GM12878 (cell line): ENCODE results near the gene CCDC88C. TPM values are rescaled to one million over a fixed set of nuclear protein-coding genes. Genes with fewer than 3 reads are reported as not detected.

Experiments used
- ATAC-seq: fragments of 200-7000 bp; cut with Tn5 transposase; 3 replicates; pipeline ENCODE4 v1.9.1; 2020; ENCODE audit warnings: mild to moderate bottlenecking, moderate library complexity
- BruUV-seq: library from RNA; stranded (reverse); fragments of 400-500 nt; replicated peaks from 2 replicates; lab custom pipeline; 2021; lab: Mats Ljungman, UMichigan
- CTCF ChIA-PET: fragments of 300-600 bp; sonication (Branson Sonifier 250); formaldehyde crosslinking; extraction: SDS; loops from one replicate; lab custom pipeline; 2021; ENCODE audit warnings: inconsistent platforms; lab: Yijun Ruan, JAX
- POLR2A ChIA-PET: fragments of 350-600 bp; formaldehyde crosslinking; extraction: SDS; loops from one replicate; lab custom pipeline; 2021; ENCODE audit warnings: inconsistent platforms; lab: Charles Lee
- RAD21 ChIA-PET: fragments of 300-600 bp; sonication (Branson Sonifier 250); formaldehyde crosslinking; loops from one replicate; lab custom pipeline; 2023; ENCODE audit warnings: antibody characterized with exemption; ENCODE audit not compliant: unreplicated experiment; lab: Charles Lee
- SMC1A ChIA-PET: fragments of 300-600 bp; sonication (Branson Sonifier 250); formaldehyde crosslinking; loops from one replicate; lab custom pipeline; 2023; ENCODE audit not compliant: unreplicated experiment, uncharacterized antibody; lab: Charles Lee
- DNase-seq: peaks from one replicate; pipeline ENCODE4 v3.0.0-alpha.2; 2011; ENCODE audit warnings: low read depth, low spot score
- FAIRE-seq: peaks from 3 replicates; lab custom pipeline; 2011; peaks lifted over from hg19 to GRCh38; lab: Jason Lieb, UNC
- H2AFZ ChIP-seq: 2 replicates; pipeline ENCODE4 v1.6.0; 2011; ENCODE audit warnings: low read depth, low read length, control low read depth; ENCODE audit not compliant: control insufficient read depth
- H3K27ac ChIP-seq: 2 replicates; pipeline ENCODE4 v1.5.1; 2011; ENCODE audit warnings: control low read depth; ENCODE audit not compliant: control insufficient read depth, insufficient read depth
- H3K27me3 ChIP-seq, 2 experiments: replicated peaks in 1 of 2; 2 replicates each; pipeline versions ENCODE4 v1.6.0 to v1.6.1; 2011; ENCODE audit warnings: low read length in 1 of 2; ENCODE audit not compliant: control insufficient read depth in 2 of 2, insufficient read depth in 2 of 2
- H3K36me3 ChIP-seq, 2 experiments: 2 replicates each; pipeline ENCODE4 v1.5.1; 2011; ENCODE audit warnings: low read length in 1 of 2; ENCODE audit not compliant: control insufficient read depth in 2 of 2, insufficient read depth in 2 of 2
- H3K4me1 ChIP-seq: 2 replicates; pipeline ENCODE4 v1.6.1; 2011; ENCODE audit warnings: mild to moderate bottlenecking, low read length, moderate library complexity, mixed read lengths; ENCODE audit not compliant: control insufficient read depth, insufficient read depth
- H3K4me2 ChIP-seq: 2 replicates; pipeline ENCODE4 v1.6.0; 2011; ENCODE audit warnings: control low read depth; ENCODE audit not compliant: control insufficient read depth, insufficient read depth
- H3K4me3 ChIP-seq: fragments of 200-600 bp; sonication (generic); 2 replicates; pipeline ENCODE4 v1.5.1; 2016
- H3K79me2 ChIP-seq: 2 replicates; pipeline ENCODE4 v1.6.0; 2011; ENCODE audit warnings: low read length; ENCODE audit not compliant: control insufficient read depth, insufficient read depth
- H3K9ac ChIP-seq: 2 replicates; pipeline ENCODE4 v1.8.0; 2011; ENCODE audit warnings: low read length, control low read depth, mixed read lengths; ENCODE audit not compliant: control insufficient read depth, insufficient read depth
- H3K9me3 ChIP-seq: replicated peaks from 3 replicates; pipeline ENCODE4 v1.5.1; 2011; ENCODE audit warnings: mild to moderate bottlenecking, low read length; ENCODE audit not compliant: control insufficient read depth, insufficient read depth
- H4K20me1 ChIP-seq: 2 replicates; pipeline ENCODE4 v1.6.0; 2011; ENCODE audit not compliant: control insufficient read depth, insufficient read depth
- BRCA1 ChIP-seq: IDR thresholded peaks from 2 replicates; pipeline ENCODE4 v1.6.1; 2011; ENCODE audit warnings: low read depth, low read length, improper control_type of control experiment
- CREB1 ChIP-seq: IDR thresholded peaks from 2 replicates; pipeline ENCODE4 v1.6.1; 2012; ENCODE audit warnings: low read depth, mild to moderate bottlenecking, inconsistent platforms
- EP300 ChIP-seq, 2 experiments: fragments of 150-350 bp in 1 of 2; IDR thresholded peaks; 2 replicates each; pipeline ENCODE4 v1.6.1; 2011 to 2012; ENCODE audit warnings: low read depth in 2 of 2, low read length in 2 of 2, borderline replicate concordance in 1 of 2, improper control_type of control experiment in 1 of 2, inconsistent platforms in 1 of 2; ENCODE audit not compliant: control insufficient read depth in 1 of 2
- ETV6 ChIP-seq, 2 experiments: fragments of 450-650 bp in 1 of 2; IDR thresholded peaks in 1 of 2; conservative IDR thresholded peaks in 1 of 2; 2 replicates each; pipeline ENCODE4 v1.6.1; 2014; ENCODE audit warnings: antibody characterized with exemption in 1 of 2, borderline replicate concordance in 1 of 2, low read depth in 1 of 2, mild to moderate bottlenecking in 1 of 2, moderate library complexity in 1 of 2
- FOS ChIP-seq: IDR thresholded peaks from 3 replicates; pipeline ENCODE4 v1.6.1; 2011; ENCODE audit warnings: borderline replicate concordance; ENCODE audit not compliant: insufficient read length; ENCODE audit errors: extremely low read depth
- MXI1 ChIP-seq: fragments of 150-350 bp; IDR thresholded peaks from 2 replicates; pipeline ENCODE4 v1.6.1; 2011; ENCODE audit warnings: low read depth, mild to moderate bottlenecking, inconsistent platforms, low read length, improper control_type of control experiment
- POLR2A ChIP-seq: IDR thresholded peaks from 2 replicates; pipeline ENCODE4 v1.6.1; 2011; ENCODE audit warnings: low read depth, mild to moderate bottlenecking, low read length
- POLR2AphosphoS5 ChIP-seq: IDR thresholded peaks from 2 replicates; pipeline ENCODE4 v1.6.1; 2011; ENCODE audit warnings: mild to moderate bottlenecking, low read length, inconsistent platforms
- SMC3 ChIP-seq: IDR thresholded peaks from 2 replicates; pipeline ENCODE4 v1.6.1; 2011; ENCODE audit warnings: low read length, improper control_type of control experiment, borderline replicate concordance
- SREBF1 ChIP-seq: IDR thresholded peaks from 2 replicates; pipeline ENCODE4 v1.6.1; 2012; ENCODE audit warnings: mild to moderate bottlenecking, low read length
- WGBS: methylation state at CpG from one replicate; pipeline ENCODE4 v1.1.6; 2016; ENCODE audit warnings: low lambda C conversion rate; ENCODE audit not compliant: insufficient replicate concordance, insufficient coverage; ENCODE audit errors: missing lambda C conversion rate; 5-methylcytosine and 5-hydroxymethylcytosine counted together
- in situ Hi-C: fragments of 300-500 bp; cut with MboI; formaldehyde crosslinking; loops from 9 replicates; pipeline ENCODE4 v1.14.3; 2018; ENCODE audit warnings: mixed read lengths
- intact Hi-C: fragments of 100-400 bp; cut with micrococcal nuclease; formaldehyde crosslinking; loops from one replicate; pipeline ENCODE4 v1.14.2; 2022; ENCODE audit not compliant: unreplicated experiment
- polyA plus RNA-seq, 11 experiments: library from polyadenylated mRNA; depleted of rRNA in 4 of 11; unstranded in 6 of 11; stranded (reverse) in 5 of 11; fragments of >200 nt; fragmentation: Nextera tagmentation in 4 of 11; fragmentation: Illumina TruSeq in 1 of 11; extraction: Ambion mirVana in 4 of 11; extraction: Trizol in 1 of 11; gene quantifications; 1 replicate in 1 of 11; 2 replicates in 10 of 11; pipeline versions ENCODE4 v1.2.1 to v1.2.3, GENCODE V29; 2011 to 2016; ENCODE audit warnings: inconsistent platforms in 2 of 11, missing spikeins in 2 of 11, low read depth in 1 of 11
- total RNA-seq, 4 experiments: library from RNA; depleted of rRNA in 3 of 4; stranded (reverse); fragments of >200 nt in 3 of 4; fragmentation: Illumina TruSeq in 1 of 4; extraction: Trizol in 1 of 4; gene quantifications; 2 replicates each; pipeline versions ENCODE4 v1.2.1 to v1.2.3, GENCODE V29; 2013 to 2021

CCDC88C gene
- total and polyA plus RNA-seq, 10 of the 15 experiments (the other 5 are each of a cell fraction or from before 2014, with no cell fraction given) = 4.0 to 79.6 (median 36.6) TPM

- SMC1A ChIA-PET = interaction anchor here (1.1 kb wide), 1 partner anchor 38 kb away, joined by 3 read pairs; no protein-coding TSS in a partner anchor
- intact Hi-C loops = no loop called here
- CTCF ChIA-PET = interaction anchor here (1.0 to 2.3 kb wide), 2 partner anchors 44 to 117 kb away, joined by 3 to 7 read pairs; no protein-coding TSS in a partner anchor
- FAIRE-seq = no peak
- TF ChIP-seq EP300 (IDR thresholded peaks at IDR 0.05; ENCODE audit: borderline replicate concordance in 1 of 2, control insufficient read depth in 1 of 2, low read depth in 2 of 2, low read length in 2 of 2) (no peak), BRCA1 (no peak), SMC3 (no peak), MXI1 (no peak), SREBF1 (no peak), FOS (no peak), CREB1 (no peak)
- in situ Hi-C loops = no loop called here
- RAD21 ChIA-PET = no interaction called here
- no peak overlapping the region for H3K4me2 ChIP-seq
- peaks cover 42 to 58% of the 10 kb centered on the region in 2 experiments for H3K36me3 ChIP-seq
- H3K9me3 ChIP-seq = no peaks in the 10 kb centered on the region
- no peak for DNase-seq
- no peak overlapping the region for H3K4me3 ChIP-seq
- no peak overlapping the region for H3K27ac ChIP-seq
- H2AFZ ChIP-seq = no peak overlapping the region
- peaks cover 2% of the 10 kb centered on the region; the same call in 1 of the 2 replicates for H4K20me1 ChIP-seq
- no peaks in the 10 kb centered on the region for H3K27me3 ChIP-seq
- 93% methylated on average over 7 of the region's 7 CpGs for WGBS
- H3K4me1 ChIP-seq = no peaks in the 10 kb centered on the region
- no peak for ATAC-seq
- H3K9ac ChIP-seq = no peak overlapping the region
- no peaks in the 10 kb centered on the region for H3K79me2 ChIP-seq
- BruUV-seq = no TSS peak
- POLR2A ChIA-PET = interaction anchor here (0.5 kb wide), 1 partner anchor 121 kb away, joined by 3 read pairs; no protein-coding TSS in a partner anchor
Measured at GRCh38 chr14:91294153-91294552, 123.5 kb downstream of the CCDC88C start.

DNA sequence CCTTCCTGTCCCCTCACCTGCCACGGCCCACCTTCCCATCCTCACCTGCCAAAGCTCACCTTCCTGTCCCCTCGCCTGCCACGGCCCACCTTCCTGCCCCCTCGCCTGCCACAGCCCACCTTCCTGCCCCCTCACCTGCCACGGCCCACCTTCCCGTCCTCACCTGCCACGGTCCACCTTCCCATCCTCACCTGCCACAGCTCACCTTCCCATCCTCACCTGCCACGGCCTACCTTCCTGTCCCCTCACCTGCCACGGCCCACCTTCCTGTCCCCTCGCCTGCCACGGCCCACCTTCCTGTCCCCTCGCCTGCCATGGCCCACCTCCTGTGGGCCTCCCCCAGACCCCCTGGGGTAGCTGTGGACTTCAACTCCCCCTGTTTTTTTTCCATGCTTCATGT, 124.3 kb downstream of the CCDC88C start:
- no peak overlapping the region for H3K4me3 ChIP-seq
- in situ Hi-C loops = no loop called here
- ChIA-PET POLR2A (no interaction called here), CTCF (interaction anchor here (1.0 to 11.1 kb wide), 3 partner anchors 43 to 117 kb away, joined by 3 to 211 read pairs (median 7); no protein-coding TSS in a partner anchor), SMC1A (no interaction called here), RAD21 (interaction anchor here (0.6 kb wide), 1 partner anchor 648 kb away, joined by 3 read pairs; no protein-coding TSS in a partner anchor)
- DNase-seq = no peak
- no peak for FAIRE-seq
- no peak overlapping the region for H3K27ac ChIP-seq
- no peaks in the 10 kb centered on the region for H3K27me3 ChIP-seq
- H2AFZ ChIP-seq = no peak overlapping the region
- peak; percentile 41; the same call in 1 of the 2 replicates for TF ChIP-seq POLR2AphosphoS5
- TF ChIP-seq POLR2A = peak; percentile 62
- TF ChIP-seq ETV6 (conservative IDR thresholded peaks at IDR 0.05 in 1 of 2, IDR thresholded peaks at IDR 0.05 in 1 of 2; ENCODE audit: borderline replicate concordance in 1 of 2, low read depth in 1 of 2) = no peak
- no peaks in the 10 kb centered on the region for H3K79me2 ChIP-seq
- peaks cover 2% of the 10 kb centered on the region; the same call in 1 of the 2 replicates for H4K20me1 ChIP-seq
- H3K4me2 ChIP-seq = no peak overlapping the region
- intact Hi-C loops = no loop called here
- H3K36me3 ChIP-seq = peaks cover 45 to 61% of the 10 kb centered on the region in 2 experiments
- no TSS peak for BruUV-seq
- no peaks in the 10 kb centered on the region for H3K4me1 ChIP-seq
- 41% methylated on average over 12 of the region's 12 CpGs for WGBS
- ATAC-seq = no peak
- no peaks in the 10 kb centered on the region for H3K9me3 ChIP-seq
- H3K9ac ChIP-seq = no peak overlapping the region
